Ovary (tissue), 3 donors: ENCODE data around the gene MAGI1.

Experiments
- CTCF ChIP-seq, 3 donors: fragments of 450-650 bp in 2 of 3; fragments of 200-600 bp in 1 of 3; IDR thresholded peaks; one replicate each; pipeline versions ENCODE4 v1.5.1 to v1.8.0; 2016 to 2022; ENCODE audit warnings: antibody characterized with exemption in 3 of 3, mild to moderate bottlenecking in 1 of 3
- POLR2A ChIP-seq: fragments of 450-650 bp; IDR thresholded peaks from one replicate; pipeline ENCODE4 v1.6.1; 2017; ENCODE audit warnings: antibody characterized with exemption, mild to moderate bottlenecking, moderate library complexity
- donor health status: DM: no; HTN: no; CAD: no.

GRCh38 chr3:65552434-65552833 lies 486.3 kb downstream of the MAGI1 start:
- TF ChIP-seq CTCF (IDR thresholded peaks at IDR 0.05) (no peak), POLR2A (no peak)
